Fibroblast of lung (primary cell): ENCODE results near the gene SMAP1.

Source experiments
- CTCF ChIP-seq, 2 donors: IDR thresholded peaks in 1 of 2; conservative IDR thresholded peaks in 1 of 2; 1 replicate in 1 of 2; 2 replicates in 1 of 2; pipeline ENCODE4 v1.5.1; 2011 to 2012; ENCODE audit warnings: low read length in 2 of 2, control low read depth in 1 of 2, inconsistent platforms in 1 of 2, low read depth in 1 of 2, mild to moderate bottlenecking in 1 of 2
- EZH2 ChIP-seq: IDR thresholded peaks from 2 replicates; pipeline ENCODE4 v1.5.1; 2012; ENCODE audit warnings: low read length, control low read depth, mild to moderate bottlenecking; ENCODE audit errors: missing control alignments

GRCh38 chr6:70841112-70841511 lies 173.4 kb downstream of the SMAP1 start:
- TF ChIP-seq CTCF (conservative IDR thresholded peaks at IDR 0.05 in 1 of 2, IDR thresholded peaks at IDR 0.05 in 1 of 2; ENCODE audit: low read depth in 1 of 2, low read length in 2 of 2) = no peak
- no peak for TF ChIP-seq EZH2
